H9 (cell line): ENCODE results near the gene DCLK2. TPM values are rescaled to one million over a fixed set of nuclear protein-coding genes. Genes with fewer than 3 reads are reported as not detected.
A peak's percentile ranks its signal among the peaks of the same experiment; 100 is the strongest.

ENCODE experiments used
- DNase-seq: peaks from one replicate; pipeline ENCODE4 v3.0.0-alpha.2; 2017
- H2AFZ ChIP-seq: one replicate; pipeline ENCODE4 v1.6.1; 2013; ENCODE audit warnings: mild to moderate bottlenecking, low read length, control low read depth, moderate library complexity
- H2AK5ac ChIP-seq: 2 replicates; pipeline ENCODE4 v1.6.1; 2013; ENCODE audit warnings: low read length, control low read depth, mixed read lengths; ENCODE audit not compliant: insufficient read length
- H2BK120ac ChIP-seq: one replicate; pipeline ENCODE4 v1.6.1; 2013; ENCODE audit warnings: low read depth, mild to moderate bottlenecking, low read length, control low read depth, inconsistent platforms; ENCODE audit not compliant: poor library complexity, severe bottlenecking
- H2BK12ac ChIP-seq: 2 replicates; pipeline ENCODE4 v1.6.1; 2013; ENCODE audit warnings: low read length, control low read depth, mixed read lengths, low read depth; ENCODE audit not compliant: insufficient read length
- H2BK15ac ChIP-seq: 2 replicates; pipeline ENCODE4 v1.6.1; 2013; ENCODE audit warnings: low read depth, low read length, control low read depth
- H2BK20ac ChIP-seq: one replicate; pipeline ENCODE4 v1.6.1; 2013; ENCODE audit warnings: low read depth, mild to moderate bottlenecking, low read length, control low read depth, inconsistent platforms; ENCODE audit not compliant: poor library complexity, severe bottlenecking
- H2BK5ac ChIP-seq: 2 replicates; pipeline ENCODE4 v1.6.1; 2013; ENCODE audit warnings: low read length, control low read depth, mixed read lengths; ENCODE audit not compliant: insufficient read length
- H3K14ac ChIP-seq: 2 replicates; pipeline ENCODE4 v1.6.1; 2013; ENCODE audit warnings: low read length, control low read depth; ENCODE audit not compliant: insufficient read depth
- H3K18ac ChIP-seq: 2 replicates; pipeline ENCODE4 v1.6.1; 2013; ENCODE audit warnings: low read depth, mild to moderate bottlenecking, mixed read lengths, low read length, control low read depth; ENCODE audit not compliant: insufficient read length
- H3K23ac ChIP-seq: 2 replicates; pipeline ENCODE4 v1.6.1; 2013; ENCODE audit warnings: low read length, control low read depth, mixed read lengths, low read depth; ENCODE audit not compliant: insufficient read length
- H3K23me2 ChIP-seq: 2 replicates; pipeline ENCODE4 v1.6.1; 2013; ENCODE audit warnings: low read depth, mild to moderate bottlenecking, mixed read lengths, low read length, control low read depth; ENCODE audit not compliant: insufficient read length, poor library complexity, severe bottlenecking
- H3K27ac ChIP-seq: 2 replicates; pipeline ENCODE4 v1.5.1; 2013; ENCODE audit warnings: low read length, control low read depth, mixed read lengths, low read depth; ENCODE audit not compliant: insufficient read length
- H3K27me3 ChIP-seq: 2 replicates; pipeline ENCODE4 v1.6.1; 2013; ENCODE audit warnings: low read length, control low read depth, inconsistent platforms; ENCODE audit not compliant: insufficient read depth
- H3K4ac ChIP-seq: 2 replicates; pipeline ENCODE4 v1.6.1; 2013; ENCODE audit warnings: low read depth, mild to moderate bottlenecking, control low read depth, inconsistent platforms, low read length, moderate library complexity
- H3K4me1 ChIP-seq: 2 replicates; pipeline ENCODE4 v1.6.1; 2013; ENCODE audit warnings: low read length, control low read depth, inconsistent platforms; ENCODE audit not compliant: insufficient read depth
- H3K4me2 ChIP-seq: 2 replicates; pipeline ENCODE4 v1.6.1; 2013; ENCODE audit warnings: low read length, control low read depth, mixed read lengths; ENCODE audit not compliant: insufficient read length, insufficient read depth
- H3K56ac ChIP-seq: 2 replicates; pipeline ENCODE4 v1.6.1; 2013; ENCODE audit warnings: low read depth, mild to moderate bottlenecking, mixed read lengths, low read length, control low read depth; ENCODE audit not compliant: insufficient read length
- H3K79me1 ChIP-seq: 2 replicates; pipeline ENCODE4 v1.6.1; 2013; ENCODE audit warnings: low read depth, mild to moderate bottlenecking, moderate library complexity, low read length, control low read depth, inconsistent platforms; ENCODE audit not compliant: insufficient read depth, poor library complexity, severe bottlenecking
- H3K79me2 ChIP-seq: 2 replicates; pipeline ENCODE4 v1.6.1; 2013; ENCODE audit warnings: low read length, control low read depth, inconsistent platforms; ENCODE audit not compliant: insufficient read depth
- H3K9ac ChIP-seq: 2 replicates; pipeline ENCODE4 v1.6.1; 2013; ENCODE audit warnings: low read length, control low read depth, mixed read lengths; ENCODE audit not compliant: insufficient read length; ENCODE audit errors: extremely low read depth
- H3K9me3 ChIP-seq: one replicate; pipeline ENCODE4 v1.6.1; 2013; ENCODE audit warnings: low read depth, low read length, inconsistent platforms; ENCODE audit not compliant: control insufficient read depth
- H3T11ph ChIP-seq: one replicate; pipeline ENCODE4 v1.6.1; 2013; ENCODE audit warnings: mild to moderate bottlenecking, low read length, control low read depth, inconsistent platforms
- H4K20me1 ChIP-seq: one replicate; pipeline ENCODE4 v1.6.1; 2013; ENCODE audit not compliant: control insufficient read depth, insufficient read length, insufficient read depth
- H4K5ac ChIP-seq: 2 replicates; pipeline ENCODE4 v1.6.1; 2013; ENCODE audit warnings: low read depth, mild to moderate bottlenecking, mixed read lengths, low read length, control low read depth; ENCODE audit not compliant: insufficient read length
- H4K8ac ChIP-seq: replicated peaks from 2 replicates; pipeline ENCODE4 v1.6.1; 2013; ENCODE audit warnings: low read length, control low read depth, mixed read lengths, low read depth; ENCODE audit not compliant: insufficient read length
- H4K91ac ChIP-seq: 2 replicates; pipeline ENCODE4 v1.6.1; 2013; ENCODE audit warnings: low read depth, mild to moderate bottlenecking, moderate library complexity, mixed read lengths, low read length, control low read depth; ENCODE audit not compliant: insufficient read length
- H3K27ac Mint-ChIP-seq, 3 experiments: 2 replicates in 2 of 3; 3 replicates in 1 of 3; pipeline ENCODE4 v1.8.0; 2020 to 2021; ENCODE audit warnings: mixed read lengths in 3 of 3, mild to moderate bottlenecking in 1 of 3, moderate library complexity in 1 of 3
- H3K27me3 Mint-ChIP-seq: 2 replicates; pipeline ENCODE4 v1.8.0; 2021; ENCODE audit warnings: low read depth, mild to moderate bottlenecking, moderate library complexity, mixed read lengths
- H3K36me3 Mint-ChIP-seq, 3 experiments: 2 replicates in 2 of 3; 3 replicates in 1 of 3; pipeline ENCODE4 v1.8.0; 2020 to 2021; ENCODE audit warnings: low read depth in 3 of 3, mixed read lengths in 3 of 3; ENCODE audit not compliant: insufficient read depth in 1 of 3
- H3K4me1 Mint-ChIP-seq, 2 experiments: 2 replicates each; pipeline ENCODE4 v1.8.0; 2020; ENCODE audit warnings: mixed read lengths in 2 of 2
- H3K4me3 Mint-ChIP-seq, 2 experiments: 2 replicates in 1 of 2; 3 replicates in 1 of 2; pipeline ENCODE4 v1.8.0; 2020 to 2021; ENCODE audit warnings: mild to moderate bottlenecking in 2 of 2, mixed read lengths in 2 of 2, moderate library complexity in 1 of 2
- H3K9me3 Mint-ChIP-seq, 2 experiments: 2 replicates in 1 of 2; 3 replicates in 1 of 2; pipeline ENCODE4 v1.8.0; 2020; ENCODE audit warnings: mild to moderate bottlenecking in 2 of 2, mixed read lengths in 2 of 2, moderate library complexity in 1 of 2
- CTCF ChIP-seq: fragments of 200-600 bp; sonication (generic); conservative IDR thresholded peaks from 3 replicates; pipeline ENCODE4 v1.8.0; 2021; ENCODE audit warnings: antibody characterized with exemption, mild to moderate bottlenecking
- WGBS: extraction: QIAGEN DNeasy Blood & Tissue Kit; methylation state at CpG from one replicate; pipeline ENCODE4 v1.1.7; 2013; ENCODE audit warnings: missing lambda C conversion rate, low lambda C conversion rate, mixed read lengths; ENCODE audit not compliant: insufficient read length; ENCODE audit errors: extremely low coverage; 5-methylcytosine and 5-hydroxymethylcytosine counted together
- total RNA-seq: library from RNA; stranded (reverse); gene quantifications from 2 replicates; pipeline ENCODE4 v1.2.1, GENCODE V29; 2021

DCLK2 gene
- total RNA-seq, 1 experiment from 2014 or later, result 0.33 TPM

DNA sequence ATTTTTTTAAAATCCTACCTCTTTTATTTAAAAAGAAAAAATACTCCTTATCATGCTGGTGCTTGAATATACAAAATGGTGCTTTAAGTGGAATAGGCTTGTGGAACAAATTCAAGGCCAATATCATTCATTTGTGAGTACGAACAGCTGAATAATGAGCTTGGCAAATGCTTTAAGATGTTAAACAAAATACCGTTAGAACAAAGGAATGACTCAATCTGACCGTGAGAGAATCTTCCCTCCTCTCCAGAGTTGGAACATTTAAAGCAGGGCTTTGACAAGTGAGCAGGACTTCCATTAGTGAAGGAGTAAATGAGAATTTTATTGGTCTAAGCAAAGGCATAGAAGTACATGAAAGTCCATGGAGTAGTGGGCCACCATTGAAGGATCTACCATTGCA is 74.5 kb downstream of the DCLK2 start:
- H4K5ac ChIP-seq, result no peak overlapping the region
- H3K27me3 Mint-ChIP-seq, result no peaks in the 10 kb centered on the region
- H3K79me2 ChIP-seq, result no peaks in the 10 kb centered on the region
- H3K27me3 ChIP-seq, result no peaks in the 10 kb centered on the region
- H2BK5ac ChIP-seq, result no peak overlapping the region
- no peaks in the 10 kb centered on the region for H3K79me1 ChIP-seq
- H4K91ac ChIP-seq, result no peak overlapping the region
- TF ChIP-seq CTCF, result no peak
- no peak overlapping the region for H3K9ac ChIP-seq
- H3K18ac ChIP-seq, result no peak overlapping the region
- no peak overlapping the region for H3K4me3 Mint-ChIP-seq
- H2AFZ ChIP-seq, result no peak overlapping the region
- H3K9me3 Mint-ChIP-seq, result no peaks in the 10 kb centered on the region; a peak in 1 of 5 replicates
- H2BK15ac ChIP-seq, result no peak overlapping the region
- no peak overlapping the region for H4K8ac ChIP-seq
- H2BK120ac ChIP-seq, result no peak overlapping the region
- H3K27ac Mint-ChIP-seq, result no peak overlapping the region
- H3K23me2 ChIP-seq, result no peaks in the 10 kb centered on the region
- no peak overlapping the region for H2AK5ac ChIP-seq
- H3K14ac ChIP-seq, result peak overlapping the region; percentile 19; the same call in 1 of the 2 replicates
- no peak overlapping the region for H3K23ac ChIP-seq
- no peaks in the 10 kb centered on the region for H3K4me1 ChIP-seq
- H2BK12ac ChIP-seq, result no peak overlapping the region
- peaks cover 4 to 5% of the 10 kb centered on the region in 2 experiments for H3K4me1 Mint-ChIP-seq
- H3K36me3 Mint-ChIP-seq, result no peaks in the 10 kb centered on the region
- no peaks in the 10 kb centered on the region for H3K9me3 ChIP-seq
- no CpG with 5 or more reads among the region's 3 CpGs for WGBS
- H2BK20ac ChIP-seq, result no peak overlapping the region
- no peak overlapping the region for H3K4ac ChIP-seq
- no peak for DNase-seq
- H3T11ph ChIP-seq, result no peak overlapping the region
- no peak overlapping the region for H3K4me2 ChIP-seq
- no peaks in the 10 kb centered on the region for H4K20me1 ChIP-seq
- no peak overlapping the region for H3K56ac ChIP-seq
- no peak overlapping the region for H3K27ac ChIP-seq
